8988T (cell line): ENCODE measurements around the gene ERAP2.
A peak's percentile ranks its signal among the peaks of the same experiment; 100 is the strongest.

Experiments used
- DNase-seq: peaks from one replicate; pipeline ENCODE4 v3.0.0; 2011

The ERAP2 gene

DNA sequence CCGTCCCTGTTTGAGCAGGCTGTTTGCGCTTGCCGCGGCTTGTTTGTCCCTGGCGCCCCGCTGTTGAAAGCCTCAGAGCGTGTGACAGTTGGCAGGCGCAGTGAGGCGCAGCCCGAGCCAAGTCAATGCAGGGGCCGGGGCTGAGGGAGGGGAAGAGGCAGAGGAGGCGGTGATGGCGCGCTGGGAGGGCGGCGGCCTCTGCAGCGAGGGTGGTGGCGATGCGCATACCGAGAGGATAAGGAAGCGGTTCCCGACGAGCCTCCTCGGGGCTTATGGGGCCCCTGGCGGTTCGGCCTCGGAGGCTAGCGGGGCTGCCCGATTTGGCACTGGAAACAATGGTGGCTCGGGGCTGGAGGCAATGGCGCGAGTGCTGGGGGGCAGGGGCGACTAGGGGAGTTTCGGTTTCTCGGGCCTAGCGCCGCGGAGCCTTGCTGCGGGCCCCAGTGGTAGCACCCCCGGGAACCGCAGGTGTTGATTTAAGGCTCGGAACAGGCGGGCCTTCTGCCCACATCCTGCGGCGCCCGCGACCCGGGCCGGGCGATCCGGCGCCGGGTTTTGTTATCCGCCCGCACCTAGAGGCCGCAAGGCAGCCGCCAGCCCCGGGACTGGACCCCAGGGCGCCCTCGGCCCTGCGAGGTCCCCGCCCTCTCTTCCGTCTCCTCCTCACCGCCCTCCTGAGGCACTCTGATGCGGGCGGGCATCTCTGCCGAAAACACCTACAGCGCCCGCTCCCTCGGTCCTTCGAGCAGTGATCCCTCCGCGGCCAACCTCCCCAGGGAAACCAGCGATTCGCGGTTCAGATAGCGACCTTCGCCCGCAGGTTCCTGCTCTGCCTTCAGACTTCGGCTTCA lies 58.6 kb downstream of the ERAP2 start:
- DNase-seq: peak; percentile 26

- peak; percentile 44 for DNase-seq
Observed at GRCh38 chr5:96935559-96936430, 59.5 kb downstream of the ERAP2 start, which contains the start of gene LNPEP. TSS of gene LNPEP (plus strand) at chr5:96936080. CDS start at chr5:96936156, 76 bp downstream.

- DNase-seq: no peak
Observed at GRCh38 chr5:96936431-96937320, 60.4 kb downstream of the ERAP2 start.

GRCh38 chr5:96940586-96940985 lies 64.3 kb downstream of the ERAP2 start:
- DNase-seq: no peak

DNA sequence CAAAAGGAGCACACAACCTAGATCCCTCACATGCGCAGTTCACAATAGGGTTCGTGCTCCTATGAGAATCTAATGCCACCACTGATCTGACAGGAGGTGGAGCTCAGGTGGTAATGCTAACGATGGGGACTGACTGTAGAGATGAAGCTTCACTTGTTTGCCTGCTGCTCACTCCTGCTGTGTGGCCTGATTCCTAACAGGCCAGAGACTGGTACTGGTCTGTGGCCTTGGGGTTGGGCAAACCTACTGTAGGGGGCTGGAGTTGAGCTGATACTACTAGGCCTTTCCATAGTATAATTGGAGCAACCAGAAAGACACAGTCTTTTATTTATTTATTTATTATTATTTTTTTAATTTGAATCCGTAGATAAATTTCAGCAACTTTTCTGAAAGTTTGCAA lies 64.8 kb downstream of the ERAP2 start:
- DNase-seq: no peak

GRCh38 chr5:96942078-96942477 lies 65.8 kb downstream of the ERAP2 start:
- DNase-seq: no peak

DNA sequence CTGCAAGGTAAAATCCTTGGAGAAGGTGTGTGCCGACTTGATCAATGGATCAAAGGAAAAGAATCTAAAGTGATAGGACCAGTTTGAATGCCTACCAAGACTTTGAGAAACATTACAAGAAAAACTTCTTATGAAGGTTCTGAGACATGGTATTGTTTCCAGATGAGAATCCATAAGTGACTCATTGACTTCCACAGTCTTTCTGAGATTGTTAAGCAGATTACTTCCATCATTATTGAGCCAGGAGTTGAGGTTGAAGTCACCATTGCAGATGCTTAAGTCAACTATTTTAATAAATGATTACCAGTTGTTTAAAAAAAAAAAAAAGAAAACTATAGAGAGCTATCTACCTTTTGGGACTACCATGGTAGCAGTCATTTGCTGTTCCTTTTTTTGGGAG lies 66.6 kb downstream of the ERAP2 start:
- DNase-seq: no peak

DNA sequence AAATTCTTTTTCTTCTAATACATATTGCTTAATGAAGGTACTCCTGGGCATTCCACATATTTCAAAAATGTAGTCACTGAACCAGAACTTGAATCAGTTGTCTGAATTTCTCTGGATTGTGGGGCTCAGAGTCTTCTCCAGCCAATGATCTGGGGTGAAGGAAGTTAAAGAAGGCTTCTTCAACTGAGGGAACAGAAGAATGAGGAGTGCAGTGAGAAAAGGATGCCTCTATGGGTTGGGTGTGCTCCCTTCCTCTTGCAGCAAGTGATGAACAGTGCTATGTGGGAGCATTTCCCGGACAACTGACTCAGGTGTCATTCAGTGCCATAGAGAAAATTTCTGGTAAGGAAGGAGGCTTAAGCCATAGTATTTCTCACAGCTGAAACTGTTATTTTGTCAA lies 67.5 kb downstream of the ERAP2 start:
- DNase-seq: no peak

- no peak for DNase-seq
Observed at GRCh38 chr5:96945144-96945897, 69.0 kb downstream of the ERAP2 start.

DNA sequence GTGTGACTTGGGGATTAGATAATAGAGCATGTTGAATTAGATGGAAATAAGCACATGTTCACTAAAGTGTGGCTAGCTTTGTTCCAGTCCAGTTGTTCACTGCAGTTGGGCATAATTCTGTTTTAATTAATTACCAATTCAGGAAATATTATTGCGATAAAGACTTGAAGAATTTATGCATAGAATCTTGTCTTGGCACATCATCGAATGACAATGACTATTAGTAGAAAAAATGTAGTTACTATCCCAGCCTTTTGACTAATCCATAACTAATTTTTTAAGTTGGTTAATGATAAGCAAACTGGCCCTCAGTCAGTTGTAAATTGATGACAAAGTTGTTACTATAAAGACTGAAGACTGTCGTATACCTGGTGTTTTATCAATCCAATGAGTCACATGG lies 70.1 kb downstream of the ERAP2 start:
- DNase-seq: no peak

DNA sequence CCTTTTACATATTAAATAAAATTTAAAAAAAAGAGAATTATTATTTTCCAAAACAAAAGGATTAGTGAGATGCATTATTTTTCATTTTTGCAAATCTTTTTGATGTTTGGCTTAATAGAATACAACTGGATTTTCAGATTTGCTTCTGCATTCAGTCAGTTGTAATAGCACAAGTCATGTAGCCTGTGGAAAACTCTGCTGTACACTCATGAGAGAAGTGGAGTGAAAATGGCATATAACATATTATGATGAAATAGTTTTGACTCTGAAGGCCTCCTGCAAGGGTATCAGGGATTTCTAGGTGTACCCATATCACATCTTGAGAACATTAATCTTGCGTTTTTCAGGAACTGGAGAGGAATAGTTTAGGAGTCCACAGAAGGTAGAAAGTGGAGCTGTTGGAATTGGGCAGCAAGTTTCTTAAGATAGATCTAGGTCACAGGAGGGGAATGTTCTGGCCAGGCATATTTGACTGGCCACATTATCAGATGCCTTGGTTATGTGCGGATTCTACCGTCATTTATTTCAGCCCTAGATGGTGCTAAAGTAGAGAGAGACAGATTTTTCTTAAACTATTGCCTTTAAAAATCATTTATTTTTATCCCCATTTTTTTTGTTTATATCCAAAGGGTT lies 75.9 kb downstream of the ERAP2 start:
- DNase-seq: no peak

DNA sequence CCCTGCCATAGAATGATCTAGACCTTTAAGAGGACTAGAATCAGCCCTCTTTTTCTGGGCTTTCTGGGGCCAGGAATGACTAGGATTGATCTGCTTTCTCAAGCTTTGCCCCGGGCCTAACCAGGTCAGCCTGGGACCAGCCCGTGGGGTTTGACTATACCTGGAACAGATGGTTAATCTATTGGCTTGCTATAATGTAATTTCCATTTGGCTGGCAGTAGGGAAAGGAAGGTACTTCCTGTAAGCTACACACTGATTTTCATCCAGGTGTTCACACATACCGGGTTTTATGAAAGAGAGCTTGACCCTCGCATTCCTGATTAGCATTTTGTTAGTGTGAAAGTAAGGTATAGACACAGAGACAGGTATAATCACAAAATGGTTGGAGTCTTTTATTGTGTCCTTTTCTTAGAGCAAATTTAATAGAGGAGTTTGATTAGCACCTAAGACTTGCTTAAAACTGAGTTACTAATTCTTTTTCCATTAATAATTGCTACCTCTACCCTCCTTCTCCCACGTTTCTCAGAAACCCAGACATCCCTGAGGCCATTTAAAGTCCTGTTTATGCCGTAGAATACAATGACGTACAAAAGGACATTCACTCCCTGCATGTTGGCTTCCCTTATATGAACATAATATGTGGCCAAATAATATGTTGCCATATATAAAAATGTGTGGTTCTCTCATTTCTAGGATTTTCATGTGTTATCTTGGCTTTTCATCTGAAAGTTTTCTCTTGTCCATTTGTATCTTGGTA lies 76.9 kb downstream of the ERAP2 start:
- no peak for DNase-seq

- DNase-seq: no peak
Observed at GRCh38 chr5:96957254-96958049, 81.2 kb downstream of the ERAP2 start.

DNA sequence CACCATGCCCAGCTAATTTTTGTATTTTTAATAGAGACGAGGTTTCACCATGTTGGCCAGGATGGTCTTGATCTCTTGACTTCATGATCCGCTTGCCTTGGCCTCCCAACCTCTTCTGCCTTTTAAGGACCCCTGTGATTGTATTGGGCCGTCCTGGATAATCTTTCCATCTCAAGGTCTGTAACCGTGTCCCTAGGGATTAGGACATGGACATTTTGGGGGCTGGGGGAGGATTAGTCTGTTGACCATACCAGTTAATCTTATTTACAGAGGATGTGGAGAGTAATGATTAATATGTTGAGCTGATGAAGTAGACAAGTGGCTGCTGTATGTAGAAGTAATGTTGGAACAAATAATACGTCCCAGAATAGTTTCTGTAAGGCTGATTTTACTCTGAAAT lies 82.7 kb downstream of the ERAP2 start:
- DNase-seq: no peak

DNA sequence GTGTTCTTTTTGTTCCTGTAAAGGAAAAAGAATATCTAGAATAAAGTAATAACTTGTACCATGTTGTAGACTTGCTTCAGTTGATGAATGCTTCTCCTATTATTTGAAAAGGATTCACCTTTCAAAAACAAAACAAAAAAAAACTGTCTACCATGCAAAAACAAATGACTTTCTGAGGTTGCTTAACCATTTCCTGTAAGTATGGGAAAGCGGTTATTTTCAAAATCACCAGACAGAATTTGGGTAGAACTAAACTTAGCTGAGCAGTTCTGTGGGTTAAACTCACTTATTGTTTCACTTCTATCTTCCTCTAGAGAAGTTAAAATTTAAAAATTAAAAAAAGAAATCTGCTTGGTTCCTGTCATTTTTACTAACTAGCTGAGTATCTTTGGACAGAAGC lies 84.8 kb downstream of the ERAP2 start:
- no peak for DNase-seq

GRCh38 chr5:96962540-96962991 lies 86.3 kb downstream of the ERAP2 start:
- no peak for DNase-seq

GRCh38 chr5:96963267-96963666 lies 87.0 kb downstream of the ERAP2 start:
- no peak for DNase-seq

GRCh38 chr5:96966801-96967200 lies 90.5 kb downstream of the ERAP2 start:
- no peak for DNase-seq

- no peak for DNase-seq
Observed at GRCh38 chr5:96967400-96967799, 91.1 kb downstream of the ERAP2 start.

DNA sequence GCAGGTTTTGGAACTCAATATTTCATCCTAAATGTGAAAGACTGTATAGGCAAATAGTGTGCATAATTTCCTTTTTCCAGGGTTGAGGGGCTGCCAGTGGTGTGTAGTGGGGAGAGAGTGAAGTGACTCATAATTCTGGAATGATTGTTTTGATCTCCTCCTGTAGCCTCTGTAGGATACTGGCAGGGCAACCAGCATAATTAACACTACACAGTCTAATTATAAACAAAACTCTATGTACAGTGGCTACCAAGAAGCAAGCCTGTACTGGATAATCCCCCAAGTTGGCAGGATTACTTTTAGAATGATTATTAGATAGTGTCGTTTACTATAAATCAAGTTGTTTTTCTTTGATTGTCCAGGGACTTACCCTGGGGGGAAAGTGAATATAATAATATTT lies 91.8 kb downstream of the ERAP2 start:
- DNase-seq: no peak
